Activated CD4-positive, alpha-beta T cell treated with anti-CD3 and anti-CD28 coated beads, Interleukin-2, amount 10 ng/mL, durations not matched to agents 7 days and 5 days (primary cell): ENCODE measurements around the gene ST6GALNAC4. TPM values are rescaled to one million over a fixed set of nuclear protein-coding genes. Genes with fewer than 3 reads are reported as not detected.

Experiments
- microRNA-seq: library from miRNA; unstranded; fragments of <30 nt; microRNA quantifications from one replicate; pipeline ENCODE4 v1.2.0, GENCODE V29; 2021; ENCODE audit warnings: borderline microRNAs expressed, borderline replicate concordance
- total RNA-seq, 2 experiments: library from RNA; stranded (reverse); gene quantifications; one replicate each; pipeline ENCODE4 v1.2.3, GENCODE V29; 2021

The ST6GALNAC4 gene
- total RNA-seq, 2 experiments from 2014 or later = 16.8 to 22.4 TPM

Small RNA genes within 50 kb of the gene (microRNA-seq; reads per million reads assigned to microRNA genes)
- 1.1 reads per million for gene MIR4672

Other genes starting within 250 kb of the ST6GALNAC4 start
- not detected for gene CFAP157, start 210.1 kb downstream of the ST6GALNAC4 start, total RNA-seq
- 10 to 100 TPM in 1 of 2 experiments, 1 to 10 TPM in 1; 8.7 to 11.0 TPM for gene PTRH1, start 201.4 kb downstream of the ST6GALNAC4 start, total RNA-seq
- gene TTC16, start 201.0 kb downstream of the ST6GALNAC4 start, total RNA-seq = 1 to 10 TPM; 1.2 to 1.6 TPM
- 10 to 100 TPM; 21.7 to 24.0 TPM for gene TOR2A, start 181.7 kb downstream of the ST6GALNAC4 start, total RNA-seq
- gene SH2D3C, start 138.4 kb downstream of the ST6GALNAC4 start, total RNA-seq = 10 to 100 TPM; 67.9 to 71.4 TPM
- 100 to 1,000 TPM in 1 of 2 experiments, 10 to 100 TPM in 1; 99.4 to 110 TPM for gene CDK9, start 131.0 kb downstream of the ST6GALNAC4 start, total RNA-seq
- gene FPGS, start 114.2 kb downstream of the ST6GALNAC4 start, total RNA-seq = 10 to 100 TPM; 66.7 to 78.1 TPM
- 10 to 100 TPM; 17.2 to 17.3 TPM for gene ENG, start 62.4 kb downstream of the ST6GALNAC4 start, total RNA-seq
- gene AK1, start 39.4 kb downstream of the ST6GALNAC4 start, total RNA-seq = 10 to 100 TPM; 53.7 to 62.3 TPM
- 100 to 1,000 TPM; 100 to 122 TPM for gene ST6GALNAC6, start 17.4 kb downstream of the ST6GALNAC4 start, total RNA-seq
- gene PIP5KL1, start 13.7 kb upstream of the ST6GALNAC4 start, total RNA-seq = 1 to 10 TPM; 2.5 to 4.1 TPM
- 10 to 100 TPM; 79.9 to 80.4 TPM for gene DPM2, start 20.8 kb upstream of the ST6GALNAC4 start, total RNA-seq
- 100 to 1,000 TPM; 412 to 477 TPM for gene EEIG1, start 63.9 kb upstream of the ST6GALNAC4 start, total RNA-seq
- gene NAIF1, start 150.3 kb upstream of the ST6GALNAC4 start, total RNA-seq = 10 to 100 TPM; 13.9 to 14.2 TPM
- gene SLC25A25, start 151.2 kb upstream of the ST6GALNAC4 start, total RNA-seq = 10 to 100 TPM; 14.6 to 18.4 TPM
- gene PTGES2, start 210.7 kb upstream of the ST6GALNAC4 start, total RNA-seq = 10 to 100 TPM; 57.2 to 59.9 TPM
- not detected for gene LCN2, start 232.4 kb upstream of the ST6GALNAC4 start, total RNA-seq
- 10 to 100 TPM; 92.5 to 94.2 TPM for gene BBLN, start 243.2 kb upstream of the ST6GALNAC4 start, total RNA-seq